ENCODE measurements around the gene NPM1.

GRCh38 chr5:171366645-171367044 is 21.0 kb upstream of the NPM1 start:
- TF ChIP-seq CTCF (IDR thresholded peaks at IDR 0.05; ENCODE audit: low read depth, low read length) (no peak), POLR2A (IDR thresholded peaks at IDR 0.05; ENCODE audit: extremely low read depth, insufficient read length) (no peak), MAX (IDR thresholded peaks at IDR 0.05; ENCODE audit: low read depth, low read length) (no peak)
